ENCODE results near the gene PER3.

GRCh38 chr1:7859406-7859805, 75.3 kb downstream of the PER3 start:
- TF ChIP-seq EZH2phosphoT487 (IDR thresholded peaks at IDR 0.05; ENCODE audit: borderline replicate concordance, low read length) (no peak), CTCF (conservative IDR thresholded peaks at IDR 0.05; ENCODE audit: low read depth, low read length) (no peak)

Data from PC-3 (cell line).